HG03159 (cell line): ENCODE measurements around the gene LCNL1.

Experiments
- ATAC-seq: cut with Tn5 transposase; IDR thresholded peaks from one replicate; pipeline ENCODE4 v1.9.1; 2021; ENCODE audit warnings: mild to moderate bottlenecking, moderate library complexity; ENCODE audit not compliant: unreplicated experiment

Gene LCNL1

GRCh38 chr9:136982232-136983051 lies at the start of gene LCNL1:
LCNL1 (plus strand) TSS chr9:136982993; CDS start chr9:136983587, 594 bp downstream.
- ATAC-seq = no peak

- ATAC-seq = no peak
These were observed 48.5 kb upstream of the LCNL1 start for GRCh38 chr9:136934277-136934676.

DNA sequence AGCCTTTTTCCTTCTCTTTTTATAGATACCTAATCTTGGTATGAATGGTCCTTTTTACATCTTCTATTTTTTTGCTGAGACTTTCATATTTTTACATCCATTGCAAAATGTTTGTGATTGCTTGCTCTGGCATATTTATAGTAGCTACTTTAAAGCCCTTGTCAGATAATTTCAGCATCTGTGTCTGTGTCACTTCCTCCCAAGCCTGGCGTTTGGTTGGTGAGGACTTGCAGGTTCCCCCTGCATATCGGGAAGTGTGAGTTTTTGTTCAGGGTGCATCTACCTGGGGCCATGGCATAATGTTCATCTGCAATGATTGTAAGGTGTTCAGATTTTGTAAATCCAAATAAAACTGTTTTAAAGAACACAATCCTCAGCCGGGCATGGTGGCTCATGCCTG lies 47.1 kb upstream of the LCNL1 start:
- ATAC-seq = no peak

- no peak for ATAC-seq
These were observed 46.1 kb upstream of the LCNL1 start for GRCh38 chr9:136936645-136937170.

DNA sequence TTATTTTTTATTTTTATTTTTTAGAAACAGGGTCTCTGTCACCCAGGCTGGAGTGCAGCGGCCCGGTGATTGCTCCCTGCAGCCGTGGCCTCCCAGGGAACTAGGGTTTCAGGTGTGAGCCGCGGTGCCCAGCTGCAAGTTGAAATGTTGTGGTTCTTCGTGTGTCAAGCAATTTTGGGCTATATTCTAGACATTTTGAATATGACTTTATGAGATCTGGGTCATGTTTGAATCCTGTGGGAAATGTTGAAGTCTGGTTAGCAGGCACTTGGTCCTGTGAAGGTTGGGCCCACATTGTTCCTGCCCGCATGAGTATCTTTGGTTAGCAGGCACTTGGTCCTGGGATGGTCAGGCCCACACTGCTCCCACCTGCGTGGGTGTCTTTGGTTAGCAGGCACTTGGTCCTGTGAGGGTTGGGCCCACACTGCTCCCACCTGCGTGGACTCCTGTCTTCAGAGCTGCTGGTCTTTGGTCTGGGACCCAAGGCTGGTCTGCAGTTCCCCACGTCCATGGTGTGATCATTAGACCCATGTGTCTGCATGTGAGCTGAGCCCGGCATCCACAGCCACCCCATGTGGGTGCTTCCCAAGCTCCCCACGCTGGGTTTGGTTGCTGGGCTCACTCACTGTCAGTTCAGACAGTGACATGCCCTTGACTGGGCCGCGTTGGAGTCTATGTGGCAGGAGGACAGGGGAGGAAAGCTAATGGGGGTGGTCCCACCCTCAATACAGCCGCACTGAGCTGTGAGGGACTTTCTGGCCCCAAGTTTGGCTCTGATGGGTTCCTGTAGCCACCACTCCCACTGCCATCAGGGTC lies 45.4 kb upstream of the LCNL1 start:
- ATAC-seq = no peak

GRCh38 chr9:136939431-136939995 lies 43.3 kb upstream of the LCNL1 start:
- ATAC-seq = no peak

- ATAC-seq = no peak
These were observed 42.7 kb upstream of the LCNL1 start for GRCh38 chr9:136939996-136940525.

- ATAC-seq = no peak
These were observed 42.1 kb upstream of the LCNL1 start for GRCh38 chr9:136940526-136941230.

GRCh38 chr9:136941231-136942111 lies 41.3 kb upstream of the LCNL1 start:
- no peak for ATAC-seq

GRCh38 chr9:136942112-136942880 lies 40.5 kb upstream of the LCNL1 start:
- ATAC-seq = no peak

DNA sequence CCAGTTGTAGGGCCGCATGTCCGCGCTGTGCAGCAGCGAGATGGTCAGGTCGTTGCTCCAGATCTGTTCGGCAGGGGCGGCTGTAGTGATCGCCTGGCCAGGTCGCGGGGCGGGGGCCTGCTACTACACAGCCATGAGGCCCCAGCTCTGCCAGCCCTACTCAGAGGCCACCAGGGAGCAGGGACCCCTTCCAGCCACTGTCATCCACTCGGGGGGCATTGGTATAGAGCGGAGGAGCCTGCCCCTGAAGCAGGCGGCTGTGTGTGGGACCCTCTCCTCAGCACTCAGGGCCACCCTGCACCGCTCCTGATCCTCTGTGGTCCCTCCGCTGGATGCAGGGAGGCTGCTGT lies 39.9 kb upstream of the LCNL1 start:
- no peak for ATAC-seq

DNA sequence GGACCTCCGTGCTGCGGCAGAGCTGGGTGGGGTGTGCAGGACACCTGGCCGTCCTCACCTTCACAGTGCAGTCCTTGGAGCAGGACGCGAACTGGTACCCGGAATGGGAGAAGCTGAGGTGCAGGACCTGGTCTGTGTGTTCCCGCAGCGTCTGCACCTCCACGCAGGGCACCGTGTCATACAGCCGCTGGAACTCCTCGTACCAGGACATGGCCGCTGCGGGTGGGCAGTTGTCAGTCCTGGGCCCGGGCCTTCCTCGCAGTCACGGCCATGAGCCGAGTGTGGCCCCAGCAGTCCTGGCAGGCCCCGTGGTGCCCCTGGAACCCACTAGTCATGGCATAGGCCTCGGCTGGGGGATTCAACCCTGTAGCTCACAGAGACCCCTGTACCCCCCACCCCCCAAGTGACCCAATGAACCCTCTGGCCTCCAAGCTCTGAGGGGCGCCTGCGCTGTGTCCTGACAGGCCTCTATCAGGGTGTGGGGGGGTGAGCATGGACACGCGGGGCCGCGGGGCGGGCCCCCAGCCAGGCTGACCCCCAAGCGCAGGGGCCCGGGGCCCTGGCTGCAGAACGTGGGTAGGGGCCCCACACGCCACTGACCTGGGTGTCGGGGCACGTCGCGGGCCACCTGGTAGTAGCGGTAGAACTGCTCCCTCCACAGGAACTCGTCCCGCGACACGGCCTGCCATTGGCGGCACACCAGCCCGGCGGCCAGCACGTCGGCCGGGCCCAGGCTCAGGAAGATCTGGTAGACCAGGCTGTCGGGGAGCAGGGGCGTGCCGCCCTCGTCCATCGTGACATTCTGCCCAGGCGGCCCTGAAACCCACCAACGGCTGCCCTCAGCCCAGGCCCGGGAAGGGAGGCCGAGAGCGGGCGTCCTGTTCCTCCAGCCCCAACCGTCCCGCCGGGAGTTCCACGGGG lies 39.2 kb upstream of the LCNL1 start:
- peak; percentile 21 for ATAC-seq

- ATAC-seq = peak; percentile 34
These were observed 38.6 kb upstream of the LCNL1 start for GRCh38 chr9:136944212-136944518.

GRCh38 chr9:136944519-136945332 lies 38.1 kb upstream of the LCNL1 start, which contains the start of the genes C8G and FBXW5:
C8G (plus strand) TSS chr9:136945243; CDS start chr9:136945321, 78 bp downstream.
FBXW5 (minus strand) TSS chr9:136944738; CDS start chr9:136944083, 655 bp downstream.
- ATAC-seq = peak; percentile 74

DNA sequence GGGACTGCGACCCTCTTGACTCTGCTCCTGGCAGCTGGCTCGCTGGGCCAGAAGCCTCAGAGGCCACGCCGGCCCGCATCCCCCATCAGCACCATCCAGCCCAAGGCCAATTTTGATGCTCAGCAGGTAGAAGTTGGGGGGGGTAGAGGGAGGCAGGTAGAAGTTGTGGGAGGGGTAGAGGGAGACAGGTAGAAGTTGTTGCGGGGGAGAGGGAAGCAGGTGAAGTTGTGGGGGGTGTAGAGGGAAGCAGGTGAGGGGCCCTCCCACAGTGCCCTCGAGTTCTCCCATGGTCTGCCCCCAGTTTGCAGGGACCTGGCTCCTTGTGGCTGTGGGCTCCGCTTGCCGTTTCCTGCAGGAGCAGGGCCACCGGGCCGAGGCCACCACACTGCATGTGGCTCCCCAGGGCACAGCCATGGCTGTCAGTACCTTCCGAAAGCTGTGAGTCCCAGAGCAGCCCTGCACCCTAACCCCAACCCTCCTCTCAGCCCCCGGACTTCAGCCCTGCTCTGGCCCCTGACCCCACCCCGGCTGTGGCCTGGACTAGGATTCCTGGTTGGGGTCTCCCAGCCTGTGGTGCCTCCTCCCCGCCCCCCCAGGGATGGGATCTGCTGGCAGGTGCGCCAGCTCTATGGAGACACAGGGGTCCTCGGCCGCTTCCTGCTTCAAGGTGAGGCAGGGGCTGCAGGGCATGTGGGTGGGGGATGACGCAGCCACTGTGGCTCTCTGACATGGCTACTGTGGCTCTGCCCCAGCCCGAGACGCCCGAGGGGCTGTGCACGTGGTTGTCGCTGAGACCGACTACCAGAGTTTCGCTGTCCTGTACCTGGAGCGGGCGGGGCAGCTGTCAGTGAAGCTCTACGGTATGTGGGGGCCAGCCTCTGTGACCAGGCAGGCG lies 37.2 kb upstream of the LCNL1 start:
- ATAC-seq = no peak
